Measurements from ENCODE around the gene PPP2R2C. TPM values are rescaled to one million over a fixed set of nuclear protein-coding genes. Genes with fewer than 3 reads are reported as not detected.

PPP2R2C gene
- total RNA-seq, 1 experiment from 2014 or later = 26.7 TPM

GRCh38 chr4:6498511-6499237, 26.3 kb upstream of the PPP2R2C start:
- POLR2A ChIA-PET = no interaction called here
- TF ChIP-seq POLR2AphosphoS5 (IDR thresholded peaks at IDR 0.05; ENCODE audit: low read depth, low read length) = no peak
- BruUV-seq (replicated peaks) = no TSS peak

DNA sequence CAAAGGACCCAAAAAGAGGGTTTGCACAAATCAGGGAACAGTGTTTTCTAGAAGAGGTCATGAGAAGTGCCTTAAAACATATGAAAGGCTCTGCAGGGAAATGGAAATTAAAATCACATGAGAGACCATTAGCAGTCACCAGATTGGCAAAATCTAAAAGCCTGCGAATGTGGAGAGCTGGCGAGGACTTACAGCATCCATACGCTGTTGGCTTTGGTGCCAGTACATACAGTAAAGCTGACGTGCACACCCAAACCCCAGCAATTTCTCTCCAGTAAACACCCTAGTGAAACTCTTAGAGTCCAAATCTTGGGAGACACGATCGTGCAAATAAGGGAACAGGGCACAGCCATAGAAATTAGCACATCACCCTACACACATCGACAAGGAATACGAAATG, 25.4 kb upstream of the PPP2R2C start:
- no peak overlapping the region for H3K27ac ChIP-seq (ENCODE audit: low read length)
- H3K4me1 ChIP-seq (ENCODE audit: control insufficient read depth, insufficient read depth, low read length) = no peaks in the 10 kb centered on the region
- intact Hi-C loops (cut with micrococcal nuclease; ENCODE audit: unreplicated experiment) = no loop called here
- no peak for ATAC-seq
- H3K27me3 ChIP-seq (ENCODE audit: control insufficient read depth, insufficient read depth, low read length) = no peaks in the 10 kb centered on the region
- no peaks in the 10 kb centered on the region for H3K9me3 ChIP-seq (ENCODE audit: control insufficient read depth, insufficient read depth, low read depth, low read length)
- DNase-seq (ENCODE audit: low read depth, low spot score) = no peak
- no peaks in the 10 kb centered on the region for H3K36me3 ChIP-seq (ENCODE audit: control insufficient read depth, insufficient read depth, low read length)
- ChIA-PET CTCF (no interaction called here), POLR2A (no interaction called here)
- in situ Hi-C loops (cut with HindIII; ENCODE audit: low pct_unique_long_range_greater_than_20kb, low sequenced_read_pairs) = no loop called here
- H3K4me3 ChIP-seq (ENCODE audit: low read depth in 2 of 2, low read length in 2 of 2) = no peak overlapping the region
- TF ChIP-seq, protein P1, sequence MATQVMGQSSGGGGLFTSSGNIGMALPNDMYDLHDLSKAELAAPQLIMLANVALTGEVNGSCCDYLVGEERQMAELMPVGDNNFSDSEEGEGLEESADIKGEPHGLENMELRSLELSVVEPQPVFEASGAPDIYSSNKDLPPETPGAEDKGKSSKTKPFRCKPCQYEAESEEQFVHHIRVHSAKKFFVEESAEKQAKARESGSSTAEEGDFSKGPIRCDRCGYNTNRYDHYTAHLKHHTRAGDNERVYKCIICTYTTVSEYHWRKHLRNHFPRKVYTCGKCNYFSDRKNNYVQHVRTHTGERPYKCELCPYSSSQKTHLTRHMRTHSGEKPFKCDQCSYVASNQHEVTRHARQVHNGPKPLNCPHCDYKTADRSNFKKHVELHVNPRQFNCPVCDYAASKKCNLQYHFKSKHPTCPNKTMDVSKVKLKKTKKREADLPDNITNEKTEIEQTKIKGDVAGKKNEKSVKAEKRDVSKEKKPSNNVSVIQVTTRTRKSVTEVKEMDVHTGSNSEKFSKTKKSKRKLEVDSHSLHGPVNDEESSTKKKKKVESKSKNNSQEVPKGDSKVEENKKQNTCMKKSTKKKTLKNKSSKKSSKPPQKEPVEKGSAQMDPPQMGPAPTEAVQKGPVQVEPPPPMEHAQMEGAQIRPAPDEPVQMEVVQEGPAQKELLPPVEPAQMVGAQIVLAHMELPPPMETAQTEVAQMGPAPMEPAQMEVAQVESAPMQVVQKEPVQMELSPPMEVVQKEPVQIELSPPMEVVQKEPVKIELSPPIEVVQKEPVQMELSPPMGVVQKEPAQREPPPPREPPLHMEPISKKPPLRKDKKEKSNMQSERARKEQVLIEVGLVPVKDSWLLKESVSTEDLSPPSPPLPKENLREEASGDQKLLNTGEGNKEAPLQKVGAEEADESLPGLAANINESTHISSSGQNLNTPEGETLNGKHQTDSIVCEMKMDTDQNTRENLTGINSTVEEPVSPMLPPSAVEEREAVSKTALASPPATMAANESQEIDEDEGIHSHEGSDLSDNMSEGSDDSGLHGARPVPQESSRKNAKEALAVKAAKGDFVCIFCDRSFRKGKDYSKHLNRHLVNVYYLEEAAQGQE (IDR thresholded peaks at IDR 0.05; ENCODE audit: insufficient read depth in 1 of 2, low read depth in 2 of 2, low read length in 1 of 2) = no peak
- TF ChIP-seq SIN3A (IDR thresholded peaks at IDR 0.05; ENCODE audit: borderline replicate concordance, insufficient read depth, low read depth, low read length) = no peak
- TF ChIP-seq CTCF (IDR thresholded peaks at IDR 0.05) = no peak
- TF ChIP-seq TCF7L2 (IDR thresholded peaks at IDR 0.05; ENCODE audit: low read depth, low read length) = no peak
- TF ChIP-seq POLR2AphosphoS5 (IDR thresholded peaks at IDR 0.05; ENCODE audit: low read depth, low read length) = no peak
- BruUV-seq (replicated peaks) = no TSS peak

More at GRCh38 chr4:6498511-6499237, 26.3 kb upstream of the PPP2R2C start:
- in situ Hi-C loops (cut with HindIII; ENCODE audit: low pct_unique_long_range_greater_than_20kb, low sequenced_read_pairs) (no loop called here), intact Hi-C loops (cut with micrococcal nuclease; ENCODE audit: unreplicated experiment) (no loop called here)
- Histone ChIP-seq H3K4me3 (ENCODE audit: low read depth in 2 of 2, low read length in 2 of 2) (no peak overlapping the region), H3K27me3 (ENCODE audit: control insufficient read depth, insufficient read depth, low read length) (no peaks in the 10 kb centered on the region), H3K27ac (ENCODE audit: low read length) (no peak overlapping the region), H3K4me1 (ENCODE audit: control insufficient read depth, insufficient read depth, low read length) (no peaks in the 10 kb centered on the region), H3K9me3 (ENCODE audit: control insufficient read depth, insufficient read depth, low read depth, low read length) (no peaks in the 10 kb centered on the region), H3K36me3 (ENCODE audit: control insufficient read depth, insufficient read depth, low read length) (no peaks in the 10 kb centered on the region)
- DNase-seq (ENCODE audit: low read depth, low spot score) (no peak), ATAC-seq (no peak)
- CTCF ChIA-PET = no interaction called here

GRCh38 chr4:6495736-6496135, 23.3 kb upstream of the PPP2R2C start:
- intact Hi-C loops (cut with micrococcal nuclease; ENCODE audit: unreplicated experiment) = no loop called here
- no peaks in the 10 kb centered on the region for H3K36me3 ChIP-seq (ENCODE audit: control insufficient read depth, insufficient read depth, low read length)
- in situ Hi-C loops (cut with HindIII; ENCODE audit: low pct_unique_long_range_greater_than_20kb, low sequenced_read_pairs) = no loop called here
- no peaks in the 10 kb centered on the region for H3K4me1 ChIP-seq (ENCODE audit: control insufficient read depth, insufficient read depth, low read length)
- no TSS peak for BruUV-seq (replicated peaks)
- no peak for ATAC-seq
- H3K4me3 ChIP-seq (ENCODE audit: low read depth in 2 of 2, low read length in 2 of 2) = no peak overlapping the region
- no peaks in the 10 kb centered on the region for H3K9me3 ChIP-seq (ENCODE audit: control insufficient read depth, insufficient read depth, low read depth, low read length)
- CTCF ChIA-PET = no interaction called here
- no peak for DNase-seq (ENCODE audit: low read depth, low spot score)
- no peaks in the 10 kb centered on the region for H3K27me3 ChIP-seq (ENCODE audit: control insufficient read depth, insufficient read depth, low read length)
- no peak for TF ChIP-seq TCF7L2 (IDR thresholded peaks at IDR 0.05; ENCODE audit: low read depth, low read length)
- POLR2A ChIA-PET = no interaction called here
- no peak overlapping the region for H3K27ac ChIP-seq (ENCODE audit: low read length)
